IMR-90 (cell line): ENCODE data around the gene BRWD1. TPM values are rescaled to one million over a fixed set of nuclear protein-coding genes. Genes with fewer than 3 reads are reported as not detected.

Experiments
- ATAC-seq: fragments of 200-7000 bp; cut with Tn5 transposase; 2 replicates; pipeline ENCODE4 v1.9.1; 2020; ENCODE audit warnings: low read depth, mild to moderate bottlenecking, moderate library complexity
- BruUV-seq: library from RNA; stranded (reverse); fragments of 400-500 nt; replicated peaks from 2 replicates; lab custom pipeline; 2021; lab: Mats Ljungman, UMichigan
- CTCF ChIA-PET: fragments of 300-600 bp; formaldehyde crosslinking; extraction: SDS; loops from one replicate; lab custom pipeline; 2021; ENCODE audit warnings: antibody characterized with exemption; lab: Yijun Ruan, JAX
- POLR2A ChIA-PET: fragments of 300-600 bp; sonication (Branson Sonifier 250); formaldehyde crosslinking; loops from one replicate; lab custom pipeline; 2022; ENCODE audit warnings: antibody characterized with exemption; ENCODE audit not compliant: unreplicated experiment; lab: Charles Lee
- DNase-seq: peaks from one replicate; pipeline ENCODE4 v3.0.0; 2013
- H2AFZ ChIP-seq: replicated peaks from 2 replicates; pipeline ENCODE3; 2013; ENCODE audit warnings: low read length, mild to moderate bottlenecking; ENCODE audit not compliant: poor library complexity
- H2AK5ac ChIP-seq: 2 replicates; pipeline ENCODE4 v1.6.1; 2013; ENCODE audit warnings: low read depth, low read length, inconsistent platforms
- H2AK9ac ChIP-seq: replicated peaks from 2 replicates; pipeline ENCODE3; 2013; ENCODE audit warnings: mild to moderate bottlenecking, low read depth, low read length, moderate library complexity; ENCODE audit not compliant: poor library complexity
- H2BK120ac ChIP-seq: 2 replicates; pipeline ENCODE4 v1.6.1; 2013; ENCODE audit warnings: low read depth, low read length, inconsistent platforms
- H2BK15ac ChIP-seq: 3 replicates; pipeline ENCODE4 v1.6.1; 2013; ENCODE audit warnings: low read depth, low read length, inconsistent platforms
- H2BK20ac ChIP-seq: 2 replicates; pipeline ENCODE4 v1.6.1; 2013; ENCODE audit warnings: low read depth, mild to moderate bottlenecking, inconsistent platforms, low read length, moderate library complexity
- H2BK5ac ChIP-seq: 2 replicates; pipeline ENCODE4 v1.6.1; 2013; ENCODE audit warnings: mild to moderate bottlenecking, low read depth, low read length, inconsistent platforms; ENCODE audit not compliant: poor library complexity, severe bottlenecking
- H3K14ac ChIP-seq: replicated peaks from 2 replicates; pipeline ENCODE4 v1.6.1; 2013; ENCODE audit warnings: low read depth, low read length, inconsistent platforms
- H3K18ac ChIP-seq: 2 replicates; pipeline ENCODE4 v1.6.1; 2013; ENCODE audit warnings: low read depth, low read length, control low read depth
- H3K23ac ChIP-seq: 2 replicates; pipeline ENCODE4 v1.6.1; 2013; ENCODE audit warnings: low read depth, low read length, inconsistent platforms
- H3K27ac ChIP-seq: 2 replicates; pipeline ENCODE4 v1.5.1; 2013; ENCODE audit warnings: mild to moderate bottlenecking, control low read depth, low read length; ENCODE audit not compliant: insufficient read depth
- H3K27me3 ChIP-seq: 2 replicates; pipeline ENCODE4 v1.6.1; 2013; ENCODE audit warnings: low read length; ENCODE audit not compliant: control insufficient read depth, insufficient read depth
- H3K36me3 ChIP-seq: 2 replicates; pipeline ENCODE4 v1.6.1; 2013; ENCODE audit warnings: low read length, mixed read lengths; ENCODE audit not compliant: control insufficient read depth, insufficient read depth
- H3K4ac ChIP-seq: 2 replicates; pipeline ENCODE4 v1.6.1; 2013; ENCODE audit warnings: low read depth, low read length, inconsistent platforms
- H3K4me1 ChIP-seq: 2 replicates; pipeline ENCODE4 v1.6.1; 2013; ENCODE audit warnings: low read length, mixed read lengths; ENCODE audit not compliant: control insufficient read depth, insufficient read depth
- H3K4me2 ChIP-seq: 2 replicates; pipeline ENCODE4 v1.6.1; 2013; ENCODE audit warnings: low read depth, mild to moderate bottlenecking, control low read depth, low read length, moderate library complexity
- H3K4me3 ChIP-seq: 2 replicates; pipeline ENCODE4 v1.5.1; 2013; ENCODE audit warnings: low read depth, mild to moderate bottlenecking, control low read depth, low read length, moderate library complexity; ENCODE audit not compliant: insufficient read depth
- H3K56ac ChIP-seq: 2 replicates; pipeline ENCODE4 v1.6.1; 2013; ENCODE audit warnings: low read length, inconsistent platforms; ENCODE audit not compliant: insufficient read depth; ENCODE audit errors: extremely low read depth
- H3K79me1 ChIP-seq, 2 experiments: 2 replicates each; pipeline ENCODE4 v1.6.1; 2013; ENCODE audit warnings: low read length in 2 of 2, inconsistent platforms in 1 of 2, low read depth in 1 of 2
- H3K9ac ChIP-seq: 2 replicates; pipeline ENCODE4 v1.6.1; 2013; ENCODE audit warnings: low read depth, low read length, control low read depth
- H3K9me1 ChIP-seq: 2 replicates; pipeline ENCODE4 v1.6.1; 2013; ENCODE audit warnings: low read length, inconsistent platforms; ENCODE audit not compliant: insufficient read depth
- H3K9me3 ChIP-seq: 2 replicates; pipeline ENCODE4 v1.6.1; 2013; ENCODE audit warnings: low read length; ENCODE audit not compliant: control insufficient read depth, insufficient read depth
- H4K20me1 ChIP-seq: 2 replicates; pipeline ENCODE4 v1.6.1; 2013; ENCODE audit warnings: low read length, inconsistent platforms; ENCODE audit not compliant: insufficient read depth
- H4K5ac ChIP-seq: 2 replicates; pipeline ENCODE4 v1.6.1; 2013; ENCODE audit warnings: mild to moderate bottlenecking, low read depth, low read length, control low read depth
- H4K8ac ChIP-seq, 2 experiments: 2 replicates each; pipeline ENCODE4 v1.6.1; 2013; ENCODE audit warnings: low read depth in 2 of 2, low read length in 2 of 2, control low read depth in 1 of 2, inconsistent platforms in 1 of 2
- H4K91ac ChIP-seq: 2 replicates; pipeline ENCODE4 v1.6.1; 2013; ENCODE audit warnings: low read depth, low read length, inconsistent platforms; ENCODE audit not compliant: insufficient read depth
- BHLHE40 ChIP-seq: fragments of 150-350 bp; IDR thresholded peaks from 2 replicates; pipeline ENCODE4 v1.6.1; 2016; ENCODE audit warnings: mild to moderate bottlenecking, low read depth, low read length
- CEBPB ChIP-seq: IDR thresholded peaks from 2 replicates; pipeline ENCODE4 v1.6.1; 2012; ENCODE audit warnings: low read depth, low read length, improper control_type of control experiment
- CHD1 ChIP-seq: IDR thresholded peaks from 2 replicates; pipeline ENCODE4 v1.6.1; 2012; ENCODE audit warnings: low read depth, low read length, improper control_type of control experiment
- CTCF ChIP-seq: conservative IDR thresholded peaks from 2 replicates; pipeline ENCODE4 v1.5.1; 2012; ENCODE audit warnings: mild to moderate bottlenecking, low read depth, low read length, improper control_type of control experiment
- ELK1 ChIP-seq: fragments of 150-350 bp; IDR thresholded peaks from 2 replicates; pipeline ENCODE4 v1.6.1; 2016; ENCODE audit warnings: low read depth, mild to moderate bottlenecking, low read length, moderate library complexity, borderline replicate concordance
- FOS ChIP-seq: fragments of 150-350 bp; IDR thresholded peaks from 2 replicates; pipeline ENCODE4 v1.6.1; 2016; ENCODE audit warnings: low read depth, low read length
- MAFK ChIP-seq: IDR thresholded peaks from 2 replicates; pipeline ENCODE4 v1.6.1; 2012; ENCODE audit warnings: low read depth, low read length, improper control_type of control experiment
- MAZ ChIP-seq: IDR thresholded peaks from 2 replicates; pipeline ENCODE4 v1.6.1; 2012; ENCODE audit warnings: low read depth, mild to moderate bottlenecking, low read length, improper control_type of control experiment, moderate library complexity, borderline replicate concordance
- MXI1 ChIP-seq: IDR thresholded peaks from 2 replicates; pipeline ENCODE4 v1.6.1; 2012; ENCODE audit warnings: low read depth, mild to moderate bottlenecking, low read length, moderate library complexity, borderline replicate concordance
- NFE2L2 ChIP-seq: fragments of 150-350 bp; IDR thresholded peaks from 2 replicates; pipeline ENCODE4 v1.6.1; 2016; ENCODE audit warnings: low read depth, mild to moderate bottlenecking, low read length
- POLR2A ChIP-seq: IDR thresholded peaks from 2 replicates; pipeline ENCODE4 v1.6.1; 2012; ENCODE audit warnings: mild to moderate bottlenecking, low read depth, low read length
- RAD21 ChIP-seq: IDR thresholded peaks from 2 replicates; pipeline ENCODE4 v1.6.1; 2012; ENCODE audit warnings: low read length, improper control_type of control experiment
- RFX5 ChIP-seq: IDR thresholded peaks from 2 replicates; pipeline ENCODE4 v1.8.0; 2012; ENCODE audit warnings: low read depth, mild to moderate bottlenecking, low read length, moderate library complexity
- SMC3 ChIP-seq: fragments of 150-350 bp; IDR thresholded peaks from 2 replicates; pipeline ENCODE4 v1.6.1; 2016; ENCODE audit warnings: low read depth, mild to moderate bottlenecking, antibody characterized with exemption, low read length, moderate library complexity
- USF2 ChIP-seq: fragments of 150-350 bp; IDR thresholded peaks from 2 replicates; pipeline ENCODE4 v1.6.1; 2017; ENCODE audit warnings: mild to moderate bottlenecking, antibody characterized with exemption, low read length, low read depth
- WGBS, 2 experiments: methylation state at CpG; one replicate each; pipeline versions ENCODE4 v1.1.5 to v1.1.7; 2013; ENCODE audit warnings: missing lambda C conversion rate in 2 of 2; ENCODE audit not compliant: insufficient read length in 1 of 2; ENCODE audit errors: extremely low coverage in 2 of 2; 5-methylcytosine and 5-hydroxymethylcytosine counted together
- dilution Hi-C: fragments of 300-500 bp; cut with HindIII; formaldehyde crosslinking; loops from one replicate; pipeline ENCODE4 v1.14.3; 2018; ENCODE audit warnings: low sequenced_read_pairs; ENCODE audit not compliant: unreplicated experiment
- in situ Hi-C: fragments of 300-500 bp; cut with MboI; formaldehyde crosslinking; loops from 3 replicates; pipeline ENCODE4 v1.14.3; 2019; ENCODE audit warnings: low sequenced_read_pairs, inconsistent platforms, mixed read lengths
- intact Hi-C: fragments of 100-400 bp; cut with micrococcal nuclease; formaldehyde crosslinking; loops from 2 replicates; pipeline ENCODE4 v1.10.0; 2022
- polyA plus RNA-seq, 3 experiments: library from polyadenylated mRNA; depleted of rRNA; stranded (reverse); fragments of >200 nt; gene quantifications; 2 replicates each; pipeline ENCODE4 v1.2.3, GENCODE V29; 2012; ENCODE audit warnings: low replicate concordance in 1 of 3
- total RNA-seq: library from RNA; depleted of rRNA; stranded (reverse); fragments of >200 nt; gene quantifications from 2 replicates; pipeline ENCODE4 v1.2.3, GENCODE V29; 2012

The BRWD1 gene
- total and polyA plus RNA-seq, 2 of the 4 experiments (the other 2 are of a cell fraction): 6.7 to 28.7 TPM

GRCh38 chr21:39281853-39282252 is 31.6 kb downstream of the BRWD1 start:
- Histone ChIP-seq H2BK120ac (no peak overlapping the region), H2BK15ac (no peak overlapping the region), H2BK20ac (no peak overlapping the region), H2AK5ac (no peak overlapping the region), H4K20me1 (peaks cover 4% of the 10 kb centered on the region; the same call in 1 of the 2 replicates), H3K18ac (no peak overlapping the region), H2AK9ac (no peak overlapping the region), H3K9me1 (peaks cover 3% of the 10 kb centered on the region; the same call in 1 of the 2 replicates), H3K56ac (no peak overlapping the region), H3K23ac (no peak overlapping the region), H4K8ac (no peak overlapping the region), H3K79me1 (peaks cover 14 to 15% of the 10 kb centered on the region in 2 experiments), H3K4me3 (no peak overlapping the region), H2AFZ (no peak overlapping the region), H3K27ac (no peak overlapping the region), H3K4me2 (no peak overlapping the region), H3K27me3 (no peaks in the 10 kb centered on the region), H3K14ac (no peak overlapping the region), H4K91ac (no peak overlapping the region), H3K4me1 (no peaks in the 10 kb centered on the region), H3K4ac (no peak overlapping the region), H3K9me3 (no peaks in the 10 kb centered on the region), H2BK5ac (no peak overlapping the region), H3K9ac (no peak overlapping the region), H4K5ac (no peak overlapping the region), H3K36me3 (peaks cover 22% of the 10 kb centered on the region; the same call in 1 of the 2 replicates)
- no peak for TF ChIP-seq USF2
- TF ChIP-seq MAZ: no peak
- TF ChIP-seq NFE2L2: no peak
- no peak for TF ChIP-seq SMC3
- TF ChIP-seq CEBPB: no peak
- TF ChIP-seq RFX5: no peak
- no peak for TF ChIP-seq BHLHE40
- no peak for TF ChIP-seq POLR2A
- no peak for TF ChIP-seq RAD21
- no peak for TF ChIP-seq CTCF
- TF ChIP-seq MXI1: no peak
- no peak for TF ChIP-seq FOS
- TF ChIP-seq MAFK: no peak
- TF ChIP-seq ELK1: no peak
- TF ChIP-seq CHD1: no peak
- CTCF ChIA-PET: no interaction called here
- dilution Hi-C loops: no loop called here
- DNase-seq: no peak
- no CpG with 5 or more reads among the region's 6 CpGs for WGBS, 2 experiments
- in situ Hi-C loops: no loop called here
- no peak for ATAC-seq
- POLR2A ChIA-PET: no interaction called here
- BruUV-seq: no TSS peak
- intact Hi-C loops: no loop called here
